Neutrophil (primary cell): Measurements from ENCODE around the gene TRABD2B.

ENCODE experiments used
- H3K27ac ChIP-seq: fragments of 200-600 bp; sonication (generic); 2 replicates; pipeline ENCODE4 v1.5.1; 2016; ENCODE audit warnings: mild to moderate bottlenecking, moderate library complexity
- H3K27me3 ChIP-seq: fragments of 200-600 bp; sonication (generic); 2 replicates; pipeline ENCODE4 v1.6.0; 2016; ENCODE audit warnings: mild to moderate bottlenecking
- H3K36me3 ChIP-seq: fragments of 200-600 bp; sonication (generic); 2 replicates; pipeline ENCODE4 v1.5.1; 2017
- H3K4me1 ChIP-seq, 2 experiments: fragments of 200-600 bp in 1 of 2; sonication (generic) in 1 of 2; 1 replicate in 1 of 2; 2 replicates in 1 of 2; pipeline versions ENCODE4 v1.5.1 to v1.6.1; 2013 to 2016; ENCODE audit warnings: low read depth in 1 of 2, low read length in 1 of 2, mild to moderate bottlenecking in 1 of 2, moderate library complexity in 1 of 2; ENCODE audit not compliant: control insufficient read depth in 1 of 2, insufficient read depth in 1 of 2
- H3K4me3 ChIP-seq, 2 experiments: fragments of 200-600 bp in 1 of 2; sonication (generic) in 1 of 2; 1 replicate in 1 of 2; 2 replicates in 1 of 2; pipeline ENCODE4 v1.5.1; 2013 to 2016; ENCODE audit warnings: low read depth in 1 of 2, low read length in 1 of 2, mild to moderate bottlenecking in 1 of 2, moderate library complexity in 1 of 2
- H3K9me3 ChIP-seq: fragments of 200-600 bp; sonication (generic); 2 replicates; pipeline ENCODE4 v1.5.1; 2016
- TF ChIP-seq, protein P1 (sequence below): fragments of 200-600 bp; sonication (generic); IDR thresholded peaks from 2 replicates; pipeline ENCODE4 v1.5.1; 2016; ENCODE audit warnings: antibody characterized with exemption

TRABD2B gene

DNA sequence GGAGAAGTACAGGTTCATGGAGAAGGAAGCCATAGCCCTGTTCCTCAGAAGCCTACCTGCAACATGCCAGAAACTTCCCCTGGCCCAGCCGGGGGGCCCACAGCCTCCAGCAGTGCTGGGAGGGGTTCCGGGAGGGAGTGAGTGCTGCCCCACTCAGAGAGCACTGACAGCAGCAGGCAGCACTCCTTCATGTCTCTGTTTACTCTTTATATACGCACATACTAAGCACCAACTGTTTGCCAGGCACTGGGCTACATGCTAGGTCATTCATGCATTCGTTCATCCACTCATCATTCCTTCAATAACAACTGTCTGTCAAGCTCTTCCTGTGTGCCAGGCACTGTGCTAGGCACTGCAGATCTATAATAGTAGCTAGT is 120.6 kb downstream of the TRABD2B start:
- Histone ChIP-seq H3K4me3 (no peak overlapping the region), H3K4me1 (no peaks in the 10 kb centered on the region), H3K27ac (no peak overlapping the region), H3K9me3 (no peaks in the 10 kb centered on the region), H3K36me3 (no peaks in the 10 kb centered on the region), H3K27me3 (peaks cover 15% of the 10 kb centered on the region)
- TF ChIP-seq, protein P1, sequence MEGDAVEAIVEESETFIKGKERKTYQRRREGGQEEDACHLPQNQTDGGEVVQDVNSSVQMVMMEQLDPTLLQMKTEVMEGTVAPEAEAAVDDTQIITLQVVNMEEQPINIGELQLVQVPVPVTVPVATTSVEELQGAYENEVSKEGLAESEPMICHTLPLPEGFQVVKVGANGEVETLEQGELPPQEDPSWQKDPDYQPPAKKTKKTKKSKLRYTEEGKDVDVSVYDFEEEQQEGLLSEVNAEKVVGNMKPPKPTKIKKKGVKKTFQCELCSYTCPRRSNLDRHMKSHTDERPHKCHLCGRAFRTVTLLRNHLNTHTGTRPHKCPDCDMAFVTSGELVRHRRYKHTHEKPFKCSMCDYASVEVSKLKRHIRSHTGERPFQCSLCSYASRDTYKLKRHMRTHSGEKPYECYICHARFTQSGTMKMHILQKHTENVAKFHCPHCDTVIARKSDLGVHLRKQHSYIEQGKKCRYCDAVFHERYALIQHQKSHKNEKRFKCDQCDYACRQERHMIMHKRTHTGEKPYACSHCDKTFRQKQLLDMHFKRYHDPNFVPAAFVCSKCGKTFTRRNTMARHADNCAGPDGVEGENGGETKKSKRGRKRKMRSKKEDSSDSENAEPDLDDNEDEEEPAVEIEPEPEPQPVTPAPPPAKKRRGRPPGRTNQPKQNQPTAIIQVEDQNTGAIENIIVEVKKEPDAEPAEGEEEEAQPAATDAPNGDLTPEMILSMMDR = no peak

DNA sequence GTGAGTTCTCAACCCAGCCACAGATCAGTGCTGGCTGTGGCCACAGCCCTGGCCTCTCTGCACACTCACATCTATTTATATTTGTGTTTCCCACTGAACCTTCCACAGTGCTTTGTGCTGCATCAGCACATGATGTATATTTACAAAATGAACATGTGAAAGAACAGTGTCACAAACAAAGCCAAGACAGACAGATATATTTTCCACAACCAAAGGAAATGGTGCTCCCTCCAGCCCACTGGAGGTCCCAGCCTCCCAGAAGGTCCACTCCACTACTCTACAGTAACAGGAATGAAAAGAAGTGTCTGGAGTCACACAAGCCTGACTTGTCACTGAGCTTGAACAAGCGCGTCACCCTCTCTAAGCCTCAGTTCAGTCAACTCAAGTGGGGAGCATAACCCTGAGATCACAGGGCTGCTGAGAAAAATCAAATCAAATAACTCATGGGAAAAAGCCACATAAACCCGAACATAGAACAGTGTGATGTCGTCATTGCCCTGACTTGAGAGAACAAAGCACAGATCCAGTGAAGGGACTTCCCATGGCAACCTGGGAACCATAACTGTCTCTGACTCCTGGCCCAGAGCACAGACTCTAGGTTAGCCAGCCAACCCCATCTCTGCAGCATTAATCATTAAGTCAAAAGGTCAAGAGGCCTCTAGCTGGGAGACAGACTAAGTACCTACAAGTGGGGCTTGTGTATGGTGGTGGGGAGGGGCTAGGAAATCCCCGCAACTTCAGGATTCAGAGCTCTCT is 121.2 kb downstream of the TRABD2B start:
- Histone ChIP-seq H3K4me1 (no peaks in the 10 kb centered on the region), H3K9me3 (no peaks in the 10 kb centered on the region), H3K4me3 (no peak overlapping the region), H3K27ac (no peak overlapping the region), H3K36me3 (no peaks in the 10 kb centered on the region), H3K27me3 (peaks cover 15% of the 10 kb centered on the region)
- TF ChIP-seq, protein P1 = no peak

DNA sequence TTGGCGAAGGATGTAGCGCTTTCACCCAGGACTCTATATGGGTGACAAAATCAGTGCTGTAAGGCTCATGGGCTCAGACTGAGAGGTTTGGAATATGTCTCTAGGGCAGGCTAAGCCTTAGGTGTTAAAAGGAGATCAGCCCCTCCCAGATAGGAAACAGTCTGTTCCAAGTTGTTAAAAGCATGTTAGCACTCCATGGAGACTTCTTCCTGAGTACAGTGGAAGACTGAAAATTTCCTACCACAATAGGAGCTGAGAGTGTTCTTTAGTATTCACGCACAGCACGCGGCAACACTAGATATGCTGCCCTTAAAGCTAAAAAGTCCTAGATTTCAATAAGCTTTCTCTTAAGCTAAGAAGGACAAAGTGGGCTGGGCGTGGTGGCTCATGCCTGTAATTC is 122.1 kb downstream of the TRABD2B start:
- H3K9me3 ChIP-seq = no peaks in the 10 kb centered on the region
- TF ChIP-seq, protein P1 = no peak
- H3K36me3 ChIP-seq = no peaks in the 10 kb centered on the region
- H3K4me3 ChIP-seq = no peak overlapping the region
- no peak overlapping the region for H3K27ac ChIP-seq
- no peaks in the 10 kb centered on the region for H3K4me1 ChIP-seq
- H3K27me3 ChIP-seq = peaks cover 15% of the 10 kb centered on the region

DNA sequence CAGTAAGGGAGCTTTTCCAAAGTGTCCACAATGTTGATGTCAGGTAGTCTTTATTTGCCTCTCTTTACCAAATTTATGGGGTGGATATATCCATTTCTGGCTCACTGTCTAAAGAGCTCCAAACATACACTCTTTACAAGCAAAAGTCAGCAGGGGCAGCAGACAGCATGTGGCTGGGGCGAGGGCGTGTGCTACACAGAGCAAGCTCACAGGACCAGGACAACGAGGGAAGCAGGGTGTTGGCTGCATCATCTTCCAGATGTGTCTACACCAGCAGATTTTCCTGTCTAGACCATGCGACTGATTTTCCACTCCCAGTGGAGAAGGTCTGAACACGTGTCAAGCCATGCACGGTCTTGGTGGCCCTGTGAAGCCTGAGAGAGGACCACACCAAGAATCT is 123.8 kb downstream of the TRABD2B start:
- TF ChIP-seq, protein P1 = no peak
- H3K4me3 ChIP-seq = no peak overlapping the region
- no peak overlapping the region for H3K27ac ChIP-seq
- H3K4me1 ChIP-seq = no peaks in the 10 kb centered on the region
- H3K36me3 ChIP-seq = no peaks in the 10 kb centered on the region
- no peaks in the 10 kb centered on the region for H3K9me3 ChIP-seq
- H3K27me3 ChIP-seq = peaks cover 15% of the 10 kb centered on the region

DNA sequence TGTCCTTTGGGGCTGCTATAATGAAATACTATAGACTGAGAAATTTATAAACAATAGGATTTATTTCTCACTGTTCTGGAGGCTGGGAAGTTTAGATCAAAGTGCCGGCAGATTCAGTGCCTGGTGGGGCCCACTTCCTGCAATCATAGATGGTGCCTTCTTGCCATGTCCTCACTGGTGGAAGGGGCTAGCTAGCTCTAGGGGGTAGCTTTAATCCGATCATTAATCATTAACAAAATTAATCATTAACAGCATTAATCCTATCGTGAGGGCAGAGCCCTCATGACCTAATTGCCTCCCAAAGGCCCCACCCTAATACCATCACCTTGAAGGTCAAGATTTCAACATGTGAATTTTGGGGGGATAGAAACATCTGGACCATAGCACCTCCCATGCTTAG is 124.3 kb downstream of the TRABD2B start:
- H3K9me3 ChIP-seq = no peaks in the 10 kb centered on the region
- peaks cover 15% of the 10 kb centered on the region for H3K27me3 ChIP-seq
- no peaks in the 10 kb centered on the region for H3K36me3 ChIP-seq
- TF ChIP-seq, protein P1 = no peak
- H3K4me1 ChIP-seq = no peaks in the 10 kb centered on the region
- H3K27ac ChIP-seq = no peak overlapping the region
- H3K4me3 ChIP-seq = no peak overlapping the region
